Mesodermal cell (in vitro differentiated cells): Measurements from ENCODE around the gene OR9Q1. TPM values are rescaled to one million over a fixed set of nuclear protein-coding genes. Genes with fewer than 3 reads are reported as not detected.

ENCODE experiments used
- H3K27ac ChIP-seq: 2 replicates; pipeline ENCODE4 v1.7.0; 2013; ENCODE audit warnings: mild to moderate bottlenecking, low read depth, low read length, moderate library complexity; ENCODE audit not compliant: severe bottlenecking
- H3K36me3 ChIP-seq: 2 replicates; pipeline ENCODE4 v1.7.1; 2013; ENCODE audit warnings: mild to moderate bottlenecking, low read length, moderate library complexity; ENCODE audit not compliant: control insufficient read depth, insufficient read depth
- H3K4me1 ChIP-seq: one replicate; pipeline ENCODE4 v1.7.1; 2013; ENCODE audit warnings: mild to moderate bottlenecking, low read length; ENCODE audit not compliant: insufficient read depth, control insufficient read depth, poor library complexity, severe bottlenecking
- H3K4me3 ChIP-seq: 2 replicates; pipeline ENCODE4 v1.7.0; 2013; ENCODE audit warnings: low read length, control low read depth, mild to moderate bottlenecking; ENCODE audit not compliant: insufficient read depth, poor library complexity, severe bottlenecking; ENCODE audit errors: extremely low read depth
- H3K9me3 ChIP-seq: 2 replicates; pipeline ENCODE4 v1.7.1; 2013; ENCODE audit warnings: mild to moderate bottlenecking, low read length, moderate library complexity; ENCODE audit not compliant: control insufficient read depth
- WGBS, 2 experiments: methylation state at CpG; one replicate each; pipeline ENCODE4 v1.1.5; 2013; ENCODE audit warnings: missing lambda C conversion rate in 2 of 2; ENCODE audit not compliant: insufficient coverage in 2 of 2; 5-methylcytosine and 5-hydroxymethylcytosine counted together
- polyA plus RNA-seq, 2 experiments: library from polyadenylated mRNA; stranded (reverse); fragments of 50-300 nt; gene quantifications; one replicate each; pipeline ENCODE4 v1.2.3, GENCODE V29; 2013

The OR9Q1 gene
- not detected for polyA plus RNA-seq (2013, experiment 1 of 2)
- polyA plus RNA-seq (2013, experiment 2 of 2), result not detected

DNA sequence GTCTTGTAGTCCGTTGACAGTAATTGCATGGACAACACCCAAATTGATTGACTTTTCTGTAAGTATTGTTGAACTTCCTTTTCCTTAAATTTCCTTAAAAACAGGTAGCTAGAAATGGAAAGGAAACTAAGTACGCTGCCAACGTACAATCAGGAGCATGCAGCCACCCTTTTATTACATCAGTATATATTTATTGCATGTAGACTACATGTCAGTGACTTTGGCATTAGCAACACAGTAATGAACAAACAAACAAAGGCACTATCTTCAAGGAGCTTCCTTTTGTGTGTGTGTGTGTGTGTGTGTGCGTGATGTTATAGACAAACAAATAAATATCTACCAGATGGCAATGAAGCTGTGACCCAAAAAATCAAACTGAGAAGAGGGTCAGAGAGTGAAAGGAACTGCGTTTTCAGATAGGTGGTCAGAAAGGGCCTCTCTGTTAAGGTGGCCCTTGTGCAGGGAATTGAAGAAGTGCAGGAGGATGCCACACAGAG lies at the start of gene OR9Q1:
Gene OR9Q1 (plus strand): TSS at position 447 of the 497 bp plus-strand sequence. CDS start 155,564 bp downstream, outside the sequence.
- Histone ChIP-seq H3K4me1 (no peaks in the 10 kb centered on the region), H3K27ac (no peak within 1 kb of the TSS), H3K36me3 (no peaks in the 10 kb centered on the region), H3K9me3 (no peaks in the 10 kb centered on the region), H3K4me3 (no peak within 1 kb of the TSS)
- WGBS, 2 experiments, result 86 to 89% methylated on average over 1 of the region's 5 CpGs

DNA sequence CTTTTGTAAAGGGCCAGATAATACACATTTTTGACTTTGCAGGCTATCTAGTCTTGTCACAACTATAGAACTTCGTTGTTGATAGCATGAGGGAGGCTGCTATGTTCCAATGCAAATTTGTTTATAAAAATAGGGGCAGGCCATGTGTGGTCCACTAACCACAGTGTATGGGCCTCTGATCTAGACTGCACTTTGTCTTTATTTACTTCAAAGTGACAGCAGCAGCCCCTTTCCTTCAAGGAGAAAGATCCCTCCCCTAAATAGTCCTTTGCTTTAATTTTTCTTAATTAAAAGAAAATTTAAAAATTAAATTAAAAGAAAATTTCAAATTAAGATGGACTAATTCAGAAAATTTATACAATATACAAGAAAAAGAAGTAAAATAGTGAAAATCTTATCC lies 49.5 kb upstream of the OR9Q1 start:
- WGBS, 2 experiments, result no CpG with 5 or more reads among the region's 1 CpG
- Histone ChIP-seq H3K4me3 (no peak overlapping the region), H3K9me3 (no peaks in the 10 kb centered on the region), H3K4me1 (no peaks in the 10 kb centered on the region), H3K27ac (no peak overlapping the region), H3K36me3 (no peaks in the 10 kb centered on the region)

GRCh38 chr11:57974848-57975601 lies 48.7 kb upstream of the OR9Q1 start:
- H3K4me1 ChIP-seq, result no peaks in the 10 kb centered on the region
- H3K9me3 ChIP-seq, result no peaks in the 10 kb centered on the region
- no peak overlapping the region for H3K27ac ChIP-seq
- H3K36me3 ChIP-seq, result no peaks in the 10 kb centered on the region
- H3K4me3 ChIP-seq, result no peak overlapping the region
- WGBS, 2 experiments, result 93 to 94% methylated on average over 13 of the region's 15 CpGs

GRCh38 chr11:57977709-57978108 lies 46.0 kb upstream of the OR9Q1 start:
- H3K36me3 ChIP-seq, result no peaks in the 10 kb centered on the region
- 0% methylated on average over 1 of the region's 2 CpGs; no CpG with 5 or more reads in 1 of the 2 experiments for WGBS, 2 experiments
- no peaks in the 10 kb centered on the region for H3K9me3 ChIP-seq
- no peak overlapping the region for H3K27ac ChIP-seq
- H3K4me3 ChIP-seq, result no peak overlapping the region
- H3K4me1 ChIP-seq, result no peaks in the 10 kb centered on the region

- Histone ChIP-seq H3K4me3 (no peak overlapping the region), H3K27ac (no peak overlapping the region), H3K9me3 (no peaks in the 10 kb centered on the region), H3K36me3 (no peaks in the 10 kb centered on the region), H3K4me1 (no peaks in the 10 kb centered on the region)
- WGBS, 2 experiments, result 86 to 100% methylated on average over 1 to 2 of the region's 3 CpGs
Measured at GRCh38 chr11:57978686-57979531, 44.8 kb upstream of the OR9Q1 start.

DNA sequence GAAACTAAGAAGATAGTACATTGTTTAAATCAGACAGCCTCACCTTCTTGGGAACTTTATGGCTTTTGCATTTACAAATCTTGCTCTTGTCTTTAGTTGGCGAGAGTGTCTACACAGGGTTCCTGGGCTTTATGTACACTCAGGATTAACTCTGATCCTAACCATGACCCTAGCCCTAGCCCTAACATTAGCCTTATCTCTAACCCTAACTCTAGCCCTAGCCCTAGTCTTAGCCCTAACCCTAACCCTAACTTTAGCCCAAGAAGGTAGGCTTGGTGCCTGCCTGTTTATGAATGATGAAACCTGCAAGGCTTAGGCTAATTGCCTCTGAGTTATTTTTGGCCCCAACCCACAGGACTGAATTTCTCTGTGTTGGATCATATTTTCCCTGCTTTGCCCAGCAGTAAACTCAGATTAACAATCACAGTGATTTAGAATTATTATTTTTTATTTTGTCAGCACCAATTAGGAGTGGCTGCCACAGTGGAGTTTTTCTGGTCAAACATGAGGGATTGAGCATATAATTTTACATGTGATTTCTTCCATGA lies 44.1 kb upstream of the OR9Q1 start:
- H3K27ac ChIP-seq, result no peak overlapping the region
- no peak overlapping the region for H3K4me3 ChIP-seq
- 100% methylated on average over 1 of the region's 1 CpG for WGBS, 2 experiments
- H3K36me3 ChIP-seq, result no peaks in the 10 kb centered on the region
- no peaks in the 10 kb centered on the region for H3K4me1 ChIP-seq
- H3K9me3 ChIP-seq, result no peaks in the 10 kb centered on the region

DNA sequence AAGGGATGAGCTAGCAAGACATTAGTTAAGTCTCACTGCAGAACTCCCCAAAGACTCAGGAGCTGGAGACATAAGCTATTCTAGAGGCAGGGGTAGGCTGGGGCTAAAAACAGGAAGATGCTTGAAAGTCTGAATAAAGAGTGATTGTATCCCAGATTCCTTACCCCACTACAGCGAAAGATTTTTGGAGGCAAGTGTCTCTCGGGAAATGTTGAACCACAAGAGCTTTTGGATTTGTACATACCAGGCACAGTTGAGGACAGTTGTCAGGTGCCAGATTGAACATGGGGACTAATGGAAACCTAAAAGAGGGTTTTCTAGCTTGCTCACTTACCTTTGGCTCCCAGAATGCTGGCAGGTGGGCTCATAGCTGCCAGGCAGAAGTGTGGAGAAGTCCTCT lies 43.5 kb upstream of the OR9Q1 start:
- Histone ChIP-seq H3K9me3 (no peaks in the 10 kb centered on the region), H3K36me3 (no peaks in the 10 kb centered on the region), H3K4me1 (no peaks in the 10 kb centered on the region), H3K4me3 (no peak overlapping the region), H3K27ac (no peak overlapping the region)
- WGBS, 2 experiments, result 86 to 100% methylated on average over 1 to 2 of the region's 2 CpGs

GRCh38 chr11:57981536-57981935 lies 42.1 kb upstream of the OR9Q1 start:
- H3K27ac ChIP-seq, result no peak overlapping the region
- H3K9me3 ChIP-seq, result no peaks in the 10 kb centered on the region
- H3K4me3 ChIP-seq, result no peak overlapping the region
- WGBS, 2 experiments, result 87 to 98% methylated on average over 3 of the region's 3 CpGs
- no peaks in the 10 kb centered on the region for H3K4me1 ChIP-seq
- H3K36me3 ChIP-seq, result no peaks in the 10 kb centered on the region

GRCh38 chr11:57982776-57983175 lies 40.9 kb upstream of the OR9Q1 start:
- Histone ChIP-seq H3K27ac (no peak overlapping the region), H3K4me3 (no peak overlapping the region), H3K36me3 (no peaks in the 10 kb centered on the region), H3K9me3 (no peaks in the 10 kb centered on the region), H3K4me1 (no peaks in the 10 kb centered on the region)
- 77 to 91% methylated on average over 1 to 3 of the region's 4 CpGs for WGBS, 2 experiments

DNA sequence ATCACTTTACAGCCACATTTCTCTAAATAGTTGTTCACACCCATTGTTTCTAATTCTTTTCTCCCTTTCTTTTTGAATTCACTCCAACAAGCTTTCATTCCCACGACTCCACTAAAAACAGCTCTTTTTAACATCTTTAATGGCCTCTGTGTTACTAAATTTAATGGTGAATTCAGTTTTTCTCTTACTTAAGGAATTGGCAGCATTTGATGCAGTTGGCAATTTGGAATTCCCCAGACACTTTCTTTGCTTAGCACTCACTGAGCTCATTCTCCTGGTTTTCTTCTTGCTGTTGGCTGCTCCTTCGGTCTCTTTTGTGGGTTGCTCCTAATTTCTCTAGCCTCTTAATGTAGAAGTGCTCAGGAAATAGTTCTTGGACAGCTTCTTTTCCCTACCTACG lies 40.5 kb upstream of the OR9Q1 start:
- 100% methylated on average over 1 of the region's 3 CpGs for WGBS, 2 experiments
- no peak overlapping the region for H3K27ac ChIP-seq

More for the DNA sequence above, 40.5 kb upstream of the OR9Q1 start:
- no peaks in the 10 kb centered on the region for H3K4me1 ChIP-seq
- H3K4me3 ChIP-seq, result no peak overlapping the region
- H3K36me3 ChIP-seq, result no peaks in the 10 kb centered on the region
- no peaks in the 10 kb centered on the region for H3K9me3 ChIP-seq
